ENCODE data around the gene MANEAL.
"Not testable (repeated sequence)": the region's sequence is repeated elsewhere in the genome, so short reads cannot be mapped to it uniquely, and the experiment has no call there.

MANEAL gene

DNA sequence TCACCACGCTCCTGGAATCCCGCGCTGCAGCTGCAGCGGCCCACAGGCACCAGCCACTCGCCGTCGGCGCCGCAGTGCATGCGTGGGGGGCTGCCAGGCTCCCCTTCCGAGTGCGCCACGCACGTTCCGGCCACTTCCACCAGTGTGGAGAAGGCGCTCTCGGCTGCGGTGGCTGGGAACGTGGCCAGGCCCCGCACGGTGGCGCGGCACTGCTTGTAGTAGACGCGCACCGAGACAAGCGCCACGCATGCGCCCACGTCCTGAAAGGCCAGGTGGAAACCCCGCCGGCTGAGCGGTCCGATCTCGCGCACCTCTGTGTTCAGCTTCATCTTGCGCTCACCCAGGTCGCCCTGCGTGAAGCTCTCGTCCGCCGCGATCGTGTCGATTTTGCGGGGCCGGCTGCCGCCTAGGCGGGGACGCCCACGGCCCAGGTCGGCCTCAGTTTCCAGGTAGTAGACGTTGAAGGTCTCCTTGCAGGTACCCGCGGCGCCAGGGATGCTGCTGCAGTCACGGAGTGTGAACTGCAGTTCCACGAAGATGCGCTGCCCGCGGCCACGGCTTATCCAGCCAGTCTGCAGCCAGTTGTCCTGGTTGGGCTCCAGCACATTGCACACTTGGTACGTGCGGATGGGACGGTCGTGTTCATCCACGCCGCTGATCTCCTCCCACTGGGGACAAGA, 32.1 kb upstream of the MANEAL start:
- Histone ChIP-seq H3K27me3 (ENCODE audit: control insufficient read depth, insufficient read depth, low read length, poor library complexity, severe bottlenecking) (peaks cover 100% of the 10 kb centered on the region), H3K27ac (ENCODE audit: insufficient read depth, low read depth, low read length, poor library complexity, severe bottlenecking) (no peak overlapping the region), H3K9me3 (ENCODE audit: control insufficient read depth, low read length) (no peaks in the 10 kb centered on the region), H3K36me3 (ENCODE audit: control insufficient read depth, insufficient read depth, low read length) (no peaks in the 10 kb centered on the region), H3K4me1 (ENCODE audit: control insufficient read depth, insufficient read depth, low read length) (peaks cover 8% of the 10 kb centered on the region), H3K4me3 (ENCODE audit: insufficient read depth, low read depth, low read length) (no peak overlapping the region)
- WGBS, 2 experiments = 85 to 86% methylated on average over 68 of the region's 68 CpGs

DNA sequence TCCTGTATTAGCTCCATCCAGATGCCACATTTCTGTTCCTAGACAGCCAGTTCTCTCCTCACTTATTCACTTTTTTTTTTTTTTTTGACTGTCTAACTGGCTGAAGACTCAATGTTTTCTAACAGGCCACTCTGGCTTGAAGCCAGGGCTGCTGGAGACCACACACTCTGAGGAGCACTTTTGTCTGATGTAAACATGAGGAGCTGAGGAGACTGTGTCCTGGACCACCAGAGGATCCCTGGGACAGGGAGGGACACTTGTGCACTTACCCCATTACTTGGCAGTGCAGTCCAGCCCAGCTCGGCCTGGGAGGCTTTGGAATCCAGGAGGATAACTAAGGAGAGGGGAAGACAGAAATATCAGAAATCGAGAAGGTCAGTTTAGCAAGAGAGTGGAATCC, 31.1 kb upstream of the MANEAL start:
- no peaks in the 10 kb centered on the region for H3K36me3 ChIP-seq (ENCODE audit: control insufficient read depth, insufficient read depth, low read length)
- no peak overlapping the region for H3K4me3 ChIP-seq (ENCODE audit: insufficient read depth, low read depth, low read length)
- H3K27me3 ChIP-seq (ENCODE audit: control insufficient read depth, insufficient read depth, low read length, poor library complexity, severe bottlenecking) = peaks cover 100% of the 10 kb centered on the region
- H3K9me3 ChIP-seq (ENCODE audit: control insufficient read depth, low read length) = no peaks in the 10 kb centered on the region
- peaks cover 8% of the 10 kb centered on the region for H3K4me1 ChIP-seq (ENCODE audit: control insufficient read depth, insufficient read depth, low read length)
- no peak overlapping the region for H3K27ac ChIP-seq (ENCODE audit: insufficient read depth, low read depth, low read length, poor library complexity, severe bottlenecking)
- WGBS, 2 experiments = 71% methylated on average over 2 of the region's 2 CpGs

DNA sequence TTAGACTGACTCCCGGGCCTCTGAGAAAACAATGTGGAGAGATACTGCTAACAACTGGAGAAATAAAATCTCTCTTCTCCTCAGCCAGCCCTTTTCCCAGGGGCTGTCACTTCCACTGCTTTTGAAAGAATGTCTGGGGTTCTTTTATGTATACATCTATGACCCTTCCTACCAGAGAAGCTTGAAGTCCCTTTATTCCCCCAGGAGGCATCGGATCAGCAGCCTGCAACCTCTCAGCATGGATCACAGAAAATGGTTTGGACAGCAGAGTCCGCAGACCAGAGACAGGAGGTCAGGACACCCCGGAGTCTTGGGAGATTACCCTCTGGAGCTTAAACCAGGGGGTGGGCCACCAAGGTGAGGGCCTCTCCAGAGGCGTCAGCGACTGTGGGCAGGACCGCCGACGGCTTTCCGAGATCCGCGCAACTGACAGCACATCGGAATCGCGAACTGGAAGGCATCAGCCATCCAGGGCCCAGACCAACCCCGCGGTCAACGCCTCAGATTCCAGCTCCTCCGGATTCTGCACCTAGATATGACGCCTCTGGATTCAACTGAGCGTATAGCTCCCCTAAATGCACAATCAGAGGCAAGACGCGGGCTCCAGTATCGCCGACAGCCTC, 29.7 kb upstream of the MANEAL start:
- Histone ChIP-seq H3K27me3 (ENCODE audit: control insufficient read depth, insufficient read depth, low read length, poor library complexity, severe bottlenecking) (peaks cover 100% of the 10 kb centered on the region), H3K36me3 (ENCODE audit: control insufficient read depth, insufficient read depth, low read length) (no peaks in the 10 kb centered on the region), H3K9me3 (ENCODE audit: control insufficient read depth, low read length) (no peaks in the 10 kb centered on the region), H3K27ac (ENCODE audit: insufficient read depth, low read depth, low read length, poor library complexity, severe bottlenecking) (no peak overlapping the region), H3K4me3 (ENCODE audit: insufficient read depth, low read depth, low read length) (no peak overlapping the region), H3K4me1 (ENCODE audit: control insufficient read depth, insufficient read depth, low read length) (peaks cover 8% of the 10 kb centered on the region)
- WGBS, 2 experiments = 36 to 39% methylated on average over 25 of the region's 25 CpGs

DNA sequence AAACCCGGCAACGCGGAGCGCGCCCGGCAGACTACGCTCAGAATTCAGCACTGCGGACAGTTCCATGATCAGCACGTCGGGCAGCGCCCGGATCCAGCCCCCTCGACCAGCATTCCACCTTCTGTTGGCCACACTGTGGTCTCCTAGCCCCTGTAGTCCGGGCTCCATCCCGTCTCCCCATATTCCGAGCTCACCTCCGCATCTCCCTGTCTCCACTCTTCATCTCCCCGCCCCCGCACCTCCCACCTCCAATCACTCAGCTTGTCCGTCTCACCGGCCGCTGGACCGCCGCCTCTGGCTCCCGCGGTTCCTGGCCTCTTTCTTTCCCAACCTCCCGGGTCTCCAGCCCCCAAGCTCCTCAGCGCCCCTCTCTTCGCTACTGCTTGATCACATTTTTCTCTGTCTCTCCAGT, 29.2 kb upstream of the MANEAL start:
- Histone ChIP-seq H3K9me3 (ENCODE audit: control insufficient read depth, low read length) (no peaks in the 10 kb centered on the region), H3K4me3 (ENCODE audit: insufficient read depth, low read depth, low read length) (no peak overlapping the region), H3K4me1 (ENCODE audit: control insufficient read depth, insufficient read depth, low read length) (peaks cover 8% of the 10 kb centered on the region), H3K27me3 (ENCODE audit: control insufficient read depth, insufficient read depth, low read length, poor library complexity, severe bottlenecking) (peaks cover 100% of the 10 kb centered on the region), H3K27ac (ENCODE audit: insufficient read depth, low read depth, low read length, poor library complexity, severe bottlenecking) (no peak overlapping the region), H3K36me3 (ENCODE audit: control insufficient read depth, insufficient read depth, low read length) (no peaks in the 10 kb centered on the region)
- 11% methylated on average over 29 of the region's 29 CpGs for WGBS, 2 experiments

DNA sequence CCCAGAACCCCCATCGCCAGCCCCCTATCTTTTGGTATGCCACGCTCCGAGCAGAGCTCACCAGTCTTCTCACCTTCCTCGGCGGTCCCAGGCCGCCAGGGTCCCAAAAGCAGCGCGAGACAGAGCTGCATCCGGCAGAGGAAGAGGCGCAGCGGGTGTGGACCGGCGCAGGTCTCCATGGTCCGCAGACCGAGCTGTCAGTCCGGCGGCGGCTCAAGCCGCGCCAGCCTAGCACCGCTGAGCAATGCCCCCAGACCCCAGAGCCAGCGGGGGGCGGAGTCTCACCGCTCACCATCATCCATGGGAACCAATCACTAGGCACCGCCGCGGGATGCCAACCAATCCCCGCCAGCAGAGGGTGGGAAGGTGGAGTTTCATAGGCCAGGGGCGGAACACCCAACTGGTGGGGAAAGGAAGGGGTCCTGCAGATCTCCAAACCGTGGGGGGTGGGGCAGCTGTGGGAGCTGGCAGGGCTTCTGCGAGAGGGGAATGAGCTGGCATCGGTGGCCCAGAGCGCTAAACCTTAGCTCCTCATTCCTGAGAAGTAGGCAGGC, 28.7 kb upstream of the MANEAL start, which contains the start of gene EPHA10:
Gene EPHA10 (minus strand): TSS at position 233 of the 554 bp plus-strand sequence. CDS start 54 bp downstream, at position 179.
- H3K27me3 ChIP-seq (ENCODE audit: control insufficient read depth, insufficient read depth, low read length, poor library complexity, severe bottlenecking) = peaks cover 99% of the 10 kb centered on the region
- no peaks in the 10 kb centered on the region for H3K36me3 ChIP-seq (ENCODE audit: control insufficient read depth, insufficient read depth, low read length)
- no peak within 1 kb of the TSS for H3K4me3 ChIP-seq (ENCODE audit: insufficient read depth, low read depth, low read length)
- no peak within 1 kb of the TSS for H3K27ac ChIP-seq (ENCODE audit: insufficient read depth, low read depth, low read length, poor library complexity, severe bottlenecking)
- WGBS, 2 experiments = 19 to 23% methylated on average over 33 of the region's 33 CpGs
- peaks cover 8% of the 10 kb centered on the region for H3K4me1 ChIP-seq (ENCODE audit: control insufficient read depth, insufficient read depth, low read length)
- H3K9me3 ChIP-seq (ENCODE audit: control insufficient read depth, low read length) = no peaks in the 10 kb centered on the region

DNA sequence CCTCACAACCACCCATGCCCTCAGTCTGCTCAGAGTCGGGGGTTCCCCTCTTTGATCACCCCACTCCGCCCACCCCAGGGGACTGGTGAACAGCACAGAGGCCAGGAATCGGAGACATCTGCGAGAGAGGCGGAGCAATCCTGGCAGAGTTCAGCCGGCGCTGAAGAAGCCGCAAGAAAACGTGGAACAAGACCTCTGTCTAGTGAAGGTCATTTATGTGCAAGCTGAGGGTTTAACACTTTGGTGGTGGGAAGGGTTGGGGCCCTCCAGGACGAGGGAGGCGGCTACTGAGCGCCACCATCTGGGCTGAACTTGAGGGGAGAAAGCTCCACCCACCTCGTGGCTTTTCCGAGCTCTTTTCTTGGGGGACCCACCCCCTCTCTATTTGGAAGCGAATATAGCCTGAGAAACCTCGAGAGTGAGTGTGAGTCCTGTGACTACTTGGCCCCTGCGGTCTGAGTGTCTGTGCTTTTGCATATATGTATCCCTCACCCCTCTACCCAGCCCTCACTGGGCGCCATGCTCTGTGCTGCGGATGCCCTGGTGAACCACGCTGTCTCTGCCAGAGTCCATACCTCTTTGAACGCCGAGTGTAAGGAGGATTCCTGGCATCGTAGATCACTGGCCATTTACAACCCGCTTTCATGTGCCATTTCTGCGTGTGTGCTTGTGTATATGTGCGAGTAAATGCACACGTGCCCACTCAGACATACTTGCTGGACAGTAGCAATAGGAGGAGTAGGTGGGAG, 27.6 kb upstream of the MANEAL start:
- no peak overlapping the region for H3K4me3 ChIP-seq (ENCODE audit: insufficient read depth, low read depth, low read length)

DNA sequence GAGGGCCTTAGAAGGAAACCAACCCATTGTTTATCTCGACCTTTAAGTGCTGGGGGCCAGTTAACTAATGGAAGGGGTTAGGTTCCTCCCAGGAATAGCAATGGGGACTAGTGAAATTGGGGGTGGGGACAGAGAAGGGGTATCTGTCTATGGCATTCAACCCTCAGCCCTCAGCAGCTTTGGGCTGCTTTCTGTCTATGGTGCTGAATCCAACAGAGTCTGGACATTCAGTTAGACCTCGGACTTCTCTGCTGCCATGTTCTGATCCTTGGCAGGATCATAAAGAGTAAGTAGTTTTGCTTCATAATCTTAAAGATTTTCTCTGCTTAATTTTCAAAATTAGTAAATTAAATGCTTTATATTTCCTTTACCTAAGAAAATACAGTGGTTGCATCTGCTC, 26.2 kb upstream of the MANEAL start:
- Histone ChIP-seq H3K4me3 (ENCODE audit: insufficient read depth, low read depth, low read length) (no peak overlapping the region), H3K9me3 (ENCODE audit: control insufficient read depth, low read length) (no peaks in the 10 kb centered on the region), H3K27me3 (ENCODE audit: control insufficient read depth, insufficient read depth, low read length, poor library complexity, severe bottlenecking) (peaks cover 86% of the 10 kb centered on the region), H3K36me3 (ENCODE audit: control insufficient read depth, insufficient read depth, low read length) (no peaks in the 10 kb centered on the region), H3K4me1 (ENCODE audit: control insufficient read depth, insufficient read depth, low read length) (peaks cover 8% of the 10 kb centered on the region), H3K27ac (ENCODE audit: insufficient read depth, low read depth, low read length, poor library complexity, severe bottlenecking) (no peak overlapping the region)
- WGBS, 2 experiments = 39 to 46% methylated on average over 2 of the region's 2 CpGs

More for the DNA sequence above, 27.6 kb upstream of the MANEAL start:
- Histone ChIP-seq H3K4me1 (ENCODE audit: control insufficient read depth, insufficient read depth, low read length) (peaks cover 8% of the 10 kb centered on the region), H3K36me3 (ENCODE audit: control insufficient read depth, insufficient read depth, low read length) (no peaks in the 10 kb centered on the region), H3K27ac (ENCODE audit: insufficient read depth, low read depth, low read length, poor library complexity, severe bottlenecking) (no peak overlapping the region), H3K9me3 (ENCODE audit: control insufficient read depth, low read length) (no peaks in the 10 kb centered on the region), H3K27me3 (ENCODE audit: control insufficient read depth, insufficient read depth, low read length, poor library complexity, severe bottlenecking) (peaks cover 99% of the 10 kb centered on the region)
- WGBS, 2 experiments = 28 to 32% methylated on average over 27 of the region's 27 CpGs

DNA sequence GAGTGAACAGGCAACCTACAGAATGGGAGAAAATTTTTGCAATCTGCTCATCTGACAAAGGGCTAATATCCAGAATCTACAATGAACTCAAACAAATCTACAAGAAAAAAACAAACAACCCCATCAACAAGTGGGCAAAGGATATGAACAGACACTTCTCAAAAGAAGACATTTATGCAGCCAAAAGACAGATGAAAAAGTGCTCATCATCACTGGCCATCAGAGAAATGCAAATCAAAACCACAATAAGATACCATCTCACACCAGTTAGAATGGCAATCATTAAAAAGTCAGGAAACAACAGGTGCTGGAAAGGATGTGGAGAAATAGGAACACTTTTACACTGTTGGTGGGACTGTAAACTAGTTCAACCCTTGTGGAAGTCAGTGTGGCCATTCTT, 22.2 kb upstream of the MANEAL start:
- not testable (repeated sequence) for H3K27ac ChIP-seq (ENCODE audit: insufficient read depth, low read depth, low read length, poor library complexity, severe bottlenecking); H3K4me3 ChIP-seq (ENCODE audit: insufficient read depth, low read depth, low read length); H3K36me3 ChIP-seq (ENCODE audit: control insufficient read depth, insufficient read depth, low read length); H3K9me3 ChIP-seq (ENCODE audit: control insufficient read depth, low read length); H3K4me1 ChIP-seq (ENCODE audit: control insufficient read depth, insufficient read depth, low read length)
- H3K27me3 ChIP-seq (ENCODE audit: control insufficient read depth, insufficient read depth, low read length, poor library complexity, severe bottlenecking) = peaks cover 47% of the 10 kb centered on the region

DNA sequence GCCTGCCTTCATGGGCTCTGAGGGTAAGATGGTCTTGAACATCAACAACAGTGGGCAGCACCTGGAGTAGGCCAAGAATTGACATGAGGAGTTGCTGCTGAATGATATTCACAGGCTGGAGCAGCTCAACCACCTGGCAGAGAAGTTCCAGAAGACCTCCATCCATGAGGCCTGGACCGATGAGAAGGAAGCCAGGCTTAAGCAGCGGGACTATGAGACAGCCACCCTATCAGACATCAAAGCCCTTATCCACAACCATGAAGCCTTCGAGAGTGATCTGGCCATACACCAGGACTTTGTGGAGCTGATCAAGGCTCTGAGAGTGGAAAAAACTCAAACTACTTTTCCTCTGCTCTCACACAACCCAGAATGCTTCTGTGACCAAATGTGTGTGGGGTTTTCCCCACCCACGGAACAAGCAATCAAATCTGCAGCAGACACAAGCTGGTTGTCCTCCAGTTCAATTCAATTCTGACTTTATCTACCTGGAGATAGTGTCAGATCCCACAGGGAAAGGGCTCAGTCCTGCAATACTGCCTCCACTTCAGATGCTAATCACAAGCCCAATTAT, 16.6 kb upstream of the MANEAL start:
- no peaks in the 10 kb centered on the region for H3K4me1 ChIP-seq (ENCODE audit: control insufficient read depth, insufficient read depth, low read length)
- WGBS, 2 experiments = 76 to 82% methylated on average over 4 of the region's 4 CpGs
- H3K36me3 ChIP-seq (ENCODE audit: control insufficient read depth, insufficient read depth, low read length) = no peaks in the 10 kb centered on the region
- H3K4me3 ChIP-seq (ENCODE audit: insufficient read depth, low read depth, low read length) = no peak overlapping the region
- H3K27me3 ChIP-seq (ENCODE audit: control insufficient read depth, insufficient read depth, low read length, poor library complexity, severe bottlenecking) = peaks cover 13% of the 10 kb centered on the region
- no peak overlapping the region for H3K27ac ChIP-seq (ENCODE audit: insufficient read depth, low read depth, low read length, poor library complexity, severe bottlenecking)
- no peaks in the 10 kb centered on the region for H3K9me3 ChIP-seq (ENCODE audit: control insufficient read depth, low read length)

DNA sequence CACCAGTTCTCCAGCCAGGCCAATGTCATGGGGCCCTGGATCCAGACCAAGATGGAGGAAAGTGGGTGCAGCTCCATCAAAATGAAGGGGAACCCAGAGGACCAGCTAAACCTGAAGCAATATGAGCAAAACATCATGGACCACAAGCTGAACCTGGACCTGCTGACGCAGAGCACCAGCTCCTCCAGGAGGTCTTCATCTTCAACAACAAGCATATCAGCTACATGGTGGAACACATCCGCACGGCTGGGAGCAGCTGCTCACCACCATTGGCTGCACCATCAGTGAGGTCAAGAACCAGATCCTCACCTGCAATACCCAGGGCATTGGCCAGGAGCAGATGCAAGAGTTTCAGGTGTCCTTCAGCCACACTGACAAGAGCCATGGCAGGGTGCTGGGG, 15.0 kb upstream of the MANEAL start:
- Histone ChIP-seq H3K27ac (ENCODE audit: insufficient read depth, low read depth, low read length, poor library complexity, severe bottlenecking) (no peak overlapping the region), H3K4me1 (ENCODE audit: control insufficient read depth, insufficient read depth, low read length) (no peaks in the 10 kb centered on the region), H3K36me3 (ENCODE audit: control insufficient read depth, insufficient read depth, low read length) (no peaks in the 10 kb centered on the region), H3K9me3 (ENCODE audit: control insufficient read depth, low read length) (no peaks in the 10 kb centered on the region), H3K27me3 (ENCODE audit: control insufficient read depth, insufficient read depth, low read length, poor library complexity, severe bottlenecking) (peaks cover 13% of the 10 kb centered on the region), H3K4me3 (ENCODE audit: insufficient read depth, low read depth, low read length) (no peak overlapping the region)
- 87 to 90% methylated on average over 3 of the region's 3 CpGs for WGBS, 2 experiments

Measured in ectodermal cell (in vitro differentiated cells).